Small intestine (tissue), 7 donors: ENCODE results near the gene HOXB9. TPM values are rescaled to one million over a fixed set of nuclear protein-coding genes. Genes with fewer than 3 reads are reported as not detected.

Experiments used
- DNase-seq, 2 donors: peaks; one replicate each; pipeline versions ENCODE4 v3.0.0 to v3.0.0-alpha.2; 2013
- FAIRE-seq: peaks from 2 replicates; lab custom pipeline; 2012; peaks lifted over from hg19 to GRCh38; lab: Jason Lieb, UNC
- H3K27ac ChIP-seq, 3 donors: one replicate each; pipeline ENCODE4 v1.5.1; 2013; ENCODE audit warnings: low read length in 2 of 3, mild to moderate bottlenecking in 2 of 3, control low read depth in 1 of 3, inconsistent platforms in 1 of 3, low read depth in 1 of 3, moderate library complexity in 1 of 3
- H3K27me3 ChIP-seq, 3 donors: one replicate each; pipeline ENCODE4 v1.6.1; 2013; ENCODE audit warnings: low read length in 3 of 3, inconsistent platforms in 1 of 3; ENCODE audit not compliant: control insufficient read depth in 3 of 3, insufficient read depth in 3 of 3
- H3K36me3 ChIP-seq, 3 donors: one replicate each; pipeline ENCODE4 v1.6.1; 2013; ENCODE audit warnings: low read length in 3 of 3, inconsistent platforms in 1 of 3, low read depth in 1 of 3, mild to moderate bottlenecking in 1 of 3, moderate library complexity in 1 of 3; ENCODE audit not compliant: control insufficient read depth in 3 of 3, insufficient read depth in 2 of 3
- H3K4me1 ChIP-seq, 3 donors: one replicate each; pipeline ENCODE4 v1.6.1; 2013; ENCODE audit warnings: low read length in 2 of 3, inconsistent platforms in 1 of 3, low read depth in 1 of 3, mild to moderate bottlenecking in 1 of 3, moderate library complexity in 1 of 3; ENCODE audit not compliant: control insufficient read depth in 3 of 3, insufficient read depth in 2 of 3
- H3K4me3 ChIP-seq, 3 donors: one replicate each; pipeline ENCODE4 v1.5.1; 2013; ENCODE audit warnings: low read length in 3 of 3, control low read depth in 1 of 3, inconsistent platforms in 1 of 3, low read depth in 1 of 3, mild to moderate bottlenecking in 1 of 3, moderate library complexity in 1 of 3
- H3K9me3 ChIP-seq, 2 donors: one replicate each; pipeline ENCODE4 v1.6.1; 2013; ENCODE audit warnings: low read depth in 1 of 2, low read length in 1 of 2; ENCODE audit not compliant: control insufficient read depth in 2 of 2, insufficient read depth in 1 of 2
- WGBS, 3 donors: extraction: QIAGEN DNeasy Blood & Tissue Kit; methylation state at CpG; one replicate each; pipeline ENCODE4 v1.1.7; 2013; 5-methylcytosine and 5-hydroxymethylcytosine counted together
- polyA plus RNA-seq, 4 donors: library from polyadenylated mRNA; stranded (reverse) in 3 of 4; unstranded in 1 of 4; fragments of 200-250 nt in 3 of 4; fragments of 120-200 nt in 1 of 4; gene quantifications; one replicate each; pipeline versions ENCODE4 v1.2.1 to v1.2.3, GENCODE V29; 2013
- donor health status: healthy with polysubstance abuse.
- donor health status: control.
- donor health status: control.
- donor health status: Bipolar disorder and iron deficiency.
- donor health status: healthy.

The HOXB9 gene
- polyA plus RNA-seq, 4 donors, result 0.07 to 16.7 (median 0.54) TPM; not detected in 1

DNA sequence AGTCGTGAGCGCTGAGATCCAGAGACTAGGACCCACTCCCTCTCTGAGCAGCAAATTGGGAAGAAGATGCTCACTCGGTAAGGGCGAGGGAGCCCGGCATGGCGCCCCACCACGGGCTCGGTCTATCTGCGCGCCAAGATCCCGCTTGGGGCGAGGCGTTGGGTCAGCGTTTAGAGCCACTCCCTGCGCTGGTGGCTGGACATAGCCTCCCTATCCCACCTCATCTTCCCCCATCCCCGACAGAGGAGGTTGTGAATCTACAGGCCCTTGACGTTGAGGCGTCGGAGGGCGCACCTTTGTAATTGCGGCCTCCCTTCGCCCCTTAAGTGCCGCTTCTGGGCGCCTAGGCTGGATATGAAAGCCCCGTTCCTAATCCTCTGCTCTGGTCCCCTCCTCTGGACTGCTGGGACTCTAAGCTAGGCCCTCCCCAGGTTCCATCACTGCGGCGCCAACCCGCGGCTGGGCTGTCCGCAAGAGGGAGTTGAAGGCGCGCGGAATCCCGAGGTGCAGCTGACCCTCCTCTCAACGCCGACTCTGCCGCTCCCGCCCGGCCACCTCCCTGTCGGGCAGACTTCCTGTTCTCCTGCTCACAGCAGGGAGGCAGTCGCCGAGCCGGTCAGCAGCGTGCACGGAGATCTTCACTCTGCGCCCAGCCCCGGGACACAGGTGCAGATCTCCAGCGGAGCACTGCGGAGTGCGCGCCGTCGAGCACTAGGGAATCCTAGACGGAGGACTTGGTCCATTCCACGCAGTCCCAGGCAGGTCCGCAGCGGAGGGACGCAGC, 16.1 kb upstream of the HOXB9 start:
- Histone ChIP-seq H3K27ac (no peak overlapping the region), H3K4me1 (peaks cover 0 to 3% (median 0%) of the 10 kb centered on the region in 3 donors), H3K27me3 (peaks cover 22 to 99% (median 73%) of the 10 kb centered on the region in 3 donors), H3K9me3 (no peaks in the 10 kb centered on the region), H3K36me3 (no peaks in the 10 kb centered on the region), H3K4me3 (no peak overlapping the region)
- no peak for FAIRE-seq
- WGBS, 3 donors, result 7 to 24% (median 16%) methylated on average over 51 to 58 of the region's 58 CpGs
- peak in 1 of 2 donors; percentile 45 for DNase-seq

DNA sequence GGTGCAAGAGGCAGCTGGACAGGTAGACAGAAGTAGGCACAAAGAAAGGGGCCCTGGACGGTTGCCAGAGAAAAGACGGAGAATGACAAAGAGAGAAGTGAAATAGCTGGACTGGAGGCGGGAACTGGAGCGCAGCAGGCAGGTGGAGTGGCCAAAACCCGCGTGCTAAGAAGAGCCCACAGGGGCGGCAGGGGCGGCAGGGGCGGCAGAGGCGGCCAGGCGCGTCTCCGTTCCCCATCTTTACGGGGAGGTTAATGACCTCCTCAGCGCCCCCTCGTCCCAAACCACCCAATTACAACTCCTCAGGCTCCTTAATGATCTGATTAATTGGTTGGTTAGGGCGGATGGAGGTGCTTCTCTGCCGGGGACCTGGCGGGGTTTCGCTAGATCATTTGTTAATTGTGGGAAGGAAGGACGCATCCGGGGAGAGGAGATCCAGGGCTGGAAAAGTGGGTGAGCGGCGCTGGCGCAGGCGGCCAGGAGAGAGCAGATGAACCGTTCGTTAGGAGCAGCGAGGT, 15.4 kb upstream of the HOXB9 start:
- H3K27me3 ChIP-seq, result peaks cover 20 to 99% (median 76%) of the 10 kb centered on the region in 3 donors
- 5 to 20% (median 16%) methylated on average over 25 to 29 of the region's 29 CpGs for WGBS, 3 donors
- H3K27ac ChIP-seq, result no peak overlapping the region

DNA sequence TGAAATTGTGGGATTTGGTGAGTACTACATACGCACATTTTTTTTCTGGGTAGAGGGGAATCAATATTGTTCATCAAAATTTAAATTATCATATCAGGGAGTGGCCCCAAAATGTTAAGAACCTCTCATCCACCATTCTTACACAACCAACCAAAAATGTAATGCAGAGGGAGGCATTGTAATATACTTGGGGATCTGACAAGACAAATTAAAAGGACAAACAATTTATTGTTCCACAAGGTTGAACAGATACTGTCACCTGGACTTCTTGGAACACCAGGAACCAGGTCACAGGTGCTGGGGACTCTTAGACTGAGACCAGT, 14.7 kb upstream of the HOXB9 start:
- Histone ChIP-seq H3K36me3 (no peaks in the 10 kb centered on the region), H3K4me1 (no peaks in the 10 kb centered on the region), H3K27me3 (peaks cover 17 to 99% (median 74%) of the 10 kb centered on the region in 3 donors), H3K4me3 (no peak overlapping the region), H3K27ac (no peak overlapping the region), H3K9me3 (no peaks in the 10 kb centered on the region)
- no peak for DNase-seq
- no peak for FAIRE-seq
- 43 to 60% (median 59%) methylated on average over 1 of the region's 1 CpG for WGBS, 3 donors

More for the DNA sequence above, 15.4 kb upstream of the HOXB9 start:
- H3K36me3 ChIP-seq, result no peaks in the 10 kb centered on the region
- DNase-seq (no peak), FAIRE-seq (no peak)
- no peak overlapping the region for H3K4me3 ChIP-seq
- no peaks in the 10 kb centered on the region for H3K4me1 ChIP-seq
- no peaks in the 10 kb centered on the region for H3K9me3 ChIP-seq

DNA sequence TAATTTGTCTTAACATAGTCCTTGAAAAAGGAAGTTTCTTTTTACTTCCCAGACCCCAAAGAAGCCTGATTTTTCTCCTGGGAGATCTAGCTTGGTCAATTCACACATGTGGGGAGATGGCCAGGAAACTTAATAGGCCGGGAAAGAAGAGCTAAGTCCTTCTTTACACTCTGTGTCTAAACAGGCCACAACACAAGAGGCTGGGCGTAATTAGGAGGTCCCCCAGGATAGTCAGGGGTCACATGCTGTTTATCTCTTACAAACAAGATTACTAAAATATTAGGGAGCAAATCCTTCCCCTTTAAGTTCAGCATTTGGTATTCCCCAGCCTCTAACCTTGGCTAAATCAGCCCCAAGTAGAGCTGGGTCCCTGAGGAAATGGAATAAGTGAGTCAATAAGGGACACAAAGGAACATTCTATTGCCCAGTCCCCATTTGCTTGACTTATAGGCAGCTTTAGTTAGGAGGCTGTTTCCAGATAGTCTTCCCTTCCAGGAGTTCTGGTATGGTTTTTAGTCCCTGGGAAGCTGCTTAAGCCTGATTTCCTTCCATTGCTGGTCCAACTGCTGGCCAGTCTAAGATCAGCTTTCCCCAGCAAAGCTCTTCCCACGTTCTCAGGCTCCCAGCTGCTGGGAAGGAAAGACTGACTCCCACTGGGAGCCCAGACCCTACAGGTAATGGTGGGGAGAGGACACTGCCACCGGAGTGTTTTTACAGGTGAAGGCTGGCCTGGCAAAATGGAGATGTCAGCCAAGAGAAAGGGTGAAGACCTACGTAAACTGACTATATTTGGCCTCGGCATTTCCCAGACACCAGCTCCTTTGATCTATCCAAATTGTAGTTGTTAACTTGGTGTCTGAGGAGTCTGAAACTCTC, 14.1 kb upstream of the HOXB9 start:
- no peaks in the 10 kb centered on the region for H3K36me3 ChIP-seq
- H3K9me3 ChIP-seq, result no peaks in the 10 kb centered on the region
- WGBS, 3 donors, result 46 to 62% (median 60%) methylated on average over 6 of the region's 6 CpGs
- H3K27ac ChIP-seq, result no peak overlapping the region
- FAIRE-seq (no peak), DNase-seq (no peak)
- peaks cover 17 to 99% (median 74%) of the 10 kb centered on the region in 3 donors for H3K27me3 ChIP-seq
- H3K4me3 ChIP-seq, result no peak overlapping the region
- no peaks in the 10 kb centered on the region for H3K4me1 ChIP-seq

DNA sequence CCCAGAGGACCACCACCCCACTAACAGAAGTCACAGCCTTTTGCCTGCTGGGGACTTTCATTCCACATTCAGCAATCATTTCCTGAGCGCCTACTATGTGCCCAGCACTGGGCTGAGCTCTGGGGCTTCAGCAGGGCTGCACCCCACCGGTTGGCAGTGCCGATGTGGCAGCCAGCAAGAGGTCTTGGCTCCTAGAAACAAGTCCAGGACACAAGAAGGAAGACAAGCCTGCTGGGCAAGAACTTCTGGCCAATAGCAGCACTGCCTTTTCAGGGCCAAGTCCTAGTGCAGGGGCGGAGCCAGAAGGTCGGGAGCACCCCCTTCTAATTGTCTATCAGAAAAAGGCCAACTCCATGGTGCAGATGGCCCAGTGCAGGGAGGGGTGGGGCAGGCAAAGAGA, 13.0 kb upstream of the HOXB9 start:
- H3K4me3 ChIP-seq, result no peak overlapping the region
- FAIRE-seq, result no peak

DNA sequence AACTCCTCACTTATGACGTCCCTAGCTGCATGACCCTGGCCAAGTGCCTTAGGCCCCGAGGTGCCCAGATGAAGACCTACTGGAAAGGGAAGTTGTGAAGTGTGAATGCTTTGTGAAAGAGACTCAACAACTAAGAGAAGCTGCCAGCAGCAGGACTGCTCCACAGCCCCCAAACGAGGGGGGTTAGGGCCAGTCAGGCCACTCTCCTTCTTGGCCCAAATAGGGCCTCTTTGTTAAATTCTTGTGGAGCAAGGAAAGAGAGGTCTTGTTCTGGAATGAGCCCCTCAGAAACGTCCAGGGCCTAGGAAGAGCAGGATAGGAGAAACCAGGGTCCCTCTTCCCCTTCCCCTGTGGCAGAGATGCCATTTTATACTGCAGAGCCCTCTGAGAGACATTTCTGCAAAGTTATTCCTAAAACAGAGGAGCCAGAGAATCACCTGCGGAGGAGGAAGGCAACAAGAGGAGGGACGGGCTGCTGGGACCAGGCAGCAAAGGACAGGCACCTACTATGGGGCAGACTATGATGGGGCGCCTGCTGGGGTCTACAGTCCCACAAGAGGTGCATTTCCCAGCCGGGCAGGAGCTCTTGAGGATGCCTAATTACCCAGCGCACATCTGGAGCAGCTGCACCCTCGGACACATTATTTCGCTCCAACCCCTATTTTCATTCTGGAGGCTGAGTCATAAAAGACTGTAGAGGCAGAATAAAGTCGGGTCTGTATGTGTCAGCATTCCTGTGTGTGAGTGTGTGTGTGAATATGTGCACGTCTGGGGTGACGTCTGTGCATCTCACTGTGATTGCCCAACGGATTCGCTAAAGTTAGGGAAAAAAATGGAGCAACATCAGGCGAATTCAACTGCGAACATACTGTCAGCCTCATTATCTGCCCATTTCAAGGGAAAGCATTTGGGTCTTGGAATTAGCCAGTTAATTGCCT, 11.4 kb upstream of the HOXB9 start:
- no peak overlapping the region for H3K4me3 ChIP-seq
- DNase-seq (peak in 1 of 2 donors; percentile 12), FAIRE-seq (no peak)
- no peaks in the 10 kb centered on the region for H3K36me3 ChIP-seq
- 19 to 39% (median 36%) methylated on average over 18 of the region's 18 CpGs for WGBS, 3 donors
- peaks cover 5 to 99% (median 70%) of the 10 kb centered on the region in 3 donors for H3K27me3 ChIP-seq
- H3K27ac ChIP-seq, result no peak overlapping the region
- peaks cover 0 to 14% (median 2%) of the 10 kb centered on the region in 3 donors for H3K4me1 ChIP-seq
- H3K9me3 ChIP-seq, result no peaks in the 10 kb centered on the region

More for the DNA sequence above, 13.0 kb upstream of the HOXB9 start:
- DNase-seq, result peak in 1 of 2 donors; percentile 19
- no peaks in the 10 kb centered on the region for H3K9me3 ChIP-seq
- peaks cover 13 to 99% (median 74%) of the 10 kb centered on the region in 3 donors for H3K27me3 ChIP-seq
- H3K4me1 ChIP-seq, result peaks cover 0 to 9% (median 2%) of the 10 kb centered on the region in 3 donors
- no peaks in the 10 kb centered on the region for H3K36me3 ChIP-seq
- WGBS, 3 donors, result 26 to 41% (median 35%) methylated on average over 5 of the region's 5 CpGs
- H3K27ac ChIP-seq, result no peak overlapping the region

DNA sequence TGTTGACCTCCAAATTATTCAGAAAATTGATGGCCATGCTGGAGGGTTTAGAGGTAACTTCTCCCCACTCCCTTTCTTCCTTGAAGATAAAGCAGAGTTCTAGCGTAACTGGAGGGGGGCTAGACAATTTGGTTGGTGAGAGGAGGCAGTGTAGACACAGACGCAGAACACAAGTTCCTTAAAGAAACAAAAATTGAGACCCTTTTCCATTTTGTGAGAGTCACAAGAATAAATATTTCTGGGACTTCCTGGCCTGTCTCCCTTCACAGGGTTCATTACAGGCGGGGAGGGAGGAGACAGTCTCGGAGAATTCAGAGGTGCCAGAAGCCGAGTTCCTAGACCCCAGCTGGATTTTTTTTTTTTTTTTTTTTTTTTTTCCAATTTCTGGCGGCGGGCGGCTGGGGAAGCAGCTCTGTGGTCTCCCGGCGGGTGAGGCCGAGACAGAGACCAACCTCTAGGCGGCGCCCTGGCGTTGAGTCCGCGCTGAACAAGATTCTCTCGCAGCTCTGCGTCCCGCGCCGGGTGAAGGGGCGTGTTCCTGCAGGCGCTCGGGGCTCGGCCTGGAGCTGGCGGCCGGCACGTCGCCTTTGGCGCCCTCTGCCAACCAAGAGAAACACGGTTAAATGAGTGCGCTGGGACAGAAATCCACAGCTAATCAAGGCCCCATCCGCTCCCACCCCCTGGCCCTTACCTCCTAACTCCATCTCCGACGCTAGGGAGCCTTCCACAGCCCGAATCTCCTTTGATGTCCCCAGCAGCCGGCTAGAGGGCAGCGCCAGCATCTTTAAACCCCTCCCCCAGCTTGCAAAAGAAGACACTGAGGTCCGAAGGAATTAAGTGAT, 10.2 kb upstream of the HOXB9 start:
- Histone ChIP-seq H3K27ac (no peak overlapping the region), H3K4me3 (no peak overlapping the region), H3K27me3 (peaks cover 5 to 99% (median 70%) of the 10 kb centered on the region in 3 donors), H3K4me1 (peaks cover 0 to 14% (median 2%) of the 10 kb centered on the region in 3 donors), H3K9me3 (no peaks in the 10 kb centered on the region), H3K36me3 (no peaks in the 10 kb centered on the region)
- 4 to 10% (median 5%) methylated on average over 38 to 39 of the region's 39 CpGs for WGBS, 3 donors
- DNase-seq, result peak; percentile 29 to 84
- no peak for FAIRE-seq
